ENCODE measurements around the gene KLHL3.

DNA sequence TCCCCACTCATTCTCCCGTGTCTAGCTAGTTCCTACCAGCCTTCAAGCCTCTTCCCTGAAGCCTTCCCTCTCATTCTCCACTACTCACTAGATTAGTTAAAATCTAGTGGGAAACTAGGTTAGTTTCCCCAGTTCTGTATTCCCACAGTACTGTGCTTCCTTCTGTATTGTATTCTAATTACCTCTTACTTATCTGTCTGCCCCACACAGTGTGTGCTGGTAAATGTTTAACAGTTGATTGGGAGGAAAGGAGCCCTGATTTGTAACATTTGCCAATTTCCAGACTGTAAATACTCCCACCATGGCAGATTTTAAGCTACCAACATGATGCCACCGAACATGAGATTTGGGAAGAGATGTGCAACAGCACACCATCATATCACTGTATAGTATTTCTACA is 8.3 kb downstream of the KLHL3 start:
- TF ChIP-seq, protein P1, sequence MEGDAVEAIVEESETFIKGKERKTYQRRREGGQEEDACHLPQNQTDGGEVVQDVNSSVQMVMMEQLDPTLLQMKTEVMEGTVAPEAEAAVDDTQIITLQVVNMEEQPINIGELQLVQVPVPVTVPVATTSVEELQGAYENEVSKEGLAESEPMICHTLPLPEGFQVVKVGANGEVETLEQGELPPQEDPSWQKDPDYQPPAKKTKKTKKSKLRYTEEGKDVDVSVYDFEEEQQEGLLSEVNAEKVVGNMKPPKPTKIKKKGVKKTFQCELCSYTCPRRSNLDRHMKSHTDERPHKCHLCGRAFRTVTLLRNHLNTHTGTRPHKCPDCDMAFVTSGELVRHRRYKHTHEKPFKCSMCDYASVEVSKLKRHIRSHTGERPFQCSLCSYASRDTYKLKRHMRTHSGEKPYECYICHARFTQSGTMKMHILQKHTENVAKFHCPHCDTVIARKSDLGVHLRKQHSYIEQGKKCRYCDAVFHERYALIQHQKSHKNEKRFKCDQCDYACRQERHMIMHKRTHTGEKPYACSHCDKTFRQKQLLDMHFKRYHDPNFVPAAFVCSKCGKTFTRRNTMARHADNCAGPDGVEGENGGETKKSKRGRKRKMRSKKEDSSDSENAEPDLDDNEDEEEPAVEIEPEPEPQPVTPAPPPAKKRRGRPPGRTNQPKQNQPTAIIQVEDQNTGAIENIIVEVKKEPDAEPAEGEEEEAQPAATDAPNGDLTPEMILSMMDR (IDR thresholded peaks at IDR 0.05) = no peak
- TF ChIP-seq POLR2A (IDR thresholded peaks at IDR 0.05) = no peak

Measured in esophagus squamous epithelium (tissue), 4 donors.